Vagina (tissue), 2 donors: ENCODE results near the gene MESP2.

ENCODE experiments used
- CTCF ChIP-seq, 3 experiments: fragments of 450-650 bp in 2 of 3; fragments of 200-600 bp in 1 of 3; sonication (generic) in 1 of 3; IDR thresholded peaks; one replicate each; pipeline ENCODE4 v1.5.1; 2017 to 2019; ENCODE audit warnings: antibody characterized with exemption in 3 of 3, mild to moderate bottlenecking in 2 of 3, moderate library complexity in 2 of 3
- POLR2A ChIP-seq, 2 donors: fragments of 450-650 bp; IDR thresholded peaks; one replicate each; pipeline ENCODE4 v1.6.1; 2017; ENCODE audit warnings: antibody characterized with exemption in 2 of 2, mild to moderate bottlenecking in 2 of 2, moderate library complexity in 2 of 2
- POLR2AphosphoS5 ChIP-seq, 2 donors: sonication (generic); formaldehyde crosslinking; IDR thresholded peaks; one replicate each; pipeline ENCODE4 v1.9.0; 2017; ENCODE audit warnings: antibody characterized with exemption in 2 of 2, mild to moderate bottlenecking in 2 of 2, low read depth in 1 of 2; ENCODE audit not compliant: insufficient read depth in 1 of 2

GRCh38 chr15:89750560-89751542 is 25.3 kb upstream of the MESP2 start, which contains the start of gene MESP1:
- peak; percentile 30 to 83 (median 59) for TF ChIP-seq CTCF (IDR thresholded peaks at IDR 0.05)
- TF ChIP-seq POLR2AphosphoS5 (IDR thresholded peaks at IDR 0.05; ENCODE audit: insufficient read depth in 1 of 2, low read depth in 1 of 2): peak in 1 of 2 donors; percentile 34
- no peak for TF ChIP-seq POLR2A (IDR thresholded peaks at IDR 0.05)
